Measurements from ENCODE around the gene CAND2.

GRCh38 chr3:12877040-12877439 is 80.6 kb downstream of the CAND2 start:
- no peak for TF ChIP-seq CTCF (IDR thresholded peaks at IDR 0.05; ENCODE audit: poor library complexity, severe bottlenecking)
- no peak for TF ChIP-seq RAD21 (conservative IDR thresholded peaks at IDR 0.05)
- no peak for TF ChIP-seq EP300 (conservative IDR thresholded peaks at IDR 0.05; ENCODE audit: poor library complexity, severe bottlenecking)
- no peak for TF ChIP-seq EZH2 (IDR thresholded peaks at IDR 0.05; ENCODE audit: borderline replicate concordance, insufficient read depth, low read length, poor library complexity, severe bottlenecking)
- no peak for TF ChIP-seq POLR2AphosphoS5 (IDR thresholded peaks at IDR 0.05)
- TF ChIP-seq, protein P1, sequence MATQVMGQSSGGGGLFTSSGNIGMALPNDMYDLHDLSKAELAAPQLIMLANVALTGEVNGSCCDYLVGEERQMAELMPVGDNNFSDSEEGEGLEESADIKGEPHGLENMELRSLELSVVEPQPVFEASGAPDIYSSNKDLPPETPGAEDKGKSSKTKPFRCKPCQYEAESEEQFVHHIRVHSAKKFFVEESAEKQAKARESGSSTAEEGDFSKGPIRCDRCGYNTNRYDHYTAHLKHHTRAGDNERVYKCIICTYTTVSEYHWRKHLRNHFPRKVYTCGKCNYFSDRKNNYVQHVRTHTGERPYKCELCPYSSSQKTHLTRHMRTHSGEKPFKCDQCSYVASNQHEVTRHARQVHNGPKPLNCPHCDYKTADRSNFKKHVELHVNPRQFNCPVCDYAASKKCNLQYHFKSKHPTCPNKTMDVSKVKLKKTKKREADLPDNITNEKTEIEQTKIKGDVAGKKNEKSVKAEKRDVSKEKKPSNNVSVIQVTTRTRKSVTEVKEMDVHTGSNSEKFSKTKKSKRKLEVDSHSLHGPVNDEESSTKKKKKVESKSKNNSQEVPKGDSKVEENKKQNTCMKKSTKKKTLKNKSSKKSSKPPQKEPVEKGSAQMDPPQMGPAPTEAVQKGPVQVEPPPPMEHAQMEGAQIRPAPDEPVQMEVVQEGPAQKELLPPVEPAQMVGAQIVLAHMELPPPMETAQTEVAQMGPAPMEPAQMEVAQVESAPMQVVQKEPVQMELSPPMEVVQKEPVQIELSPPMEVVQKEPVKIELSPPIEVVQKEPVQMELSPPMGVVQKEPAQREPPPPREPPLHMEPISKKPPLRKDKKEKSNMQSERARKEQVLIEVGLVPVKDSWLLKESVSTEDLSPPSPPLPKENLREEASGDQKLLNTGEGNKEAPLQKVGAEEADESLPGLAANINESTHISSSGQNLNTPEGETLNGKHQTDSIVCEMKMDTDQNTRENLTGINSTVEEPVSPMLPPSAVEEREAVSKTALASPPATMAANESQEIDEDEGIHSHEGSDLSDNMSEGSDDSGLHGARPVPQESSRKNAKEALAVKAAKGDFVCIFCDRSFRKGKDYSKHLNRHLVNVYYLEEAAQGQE (IDR thresholded peaks at IDR 0.05; ENCODE audit: borderline replicate concordance), result no peak
- TF ChIP-seq TAF1 (IDR thresholded peaks at IDR 0.05; ENCODE audit: low read depth), result no peak

Data from neural cell (in vitro differentiated cells).